HCT116 (cell line): ENCODE data around the gene SH2D3C. TPM values are rescaled to one million over a fixed set of nuclear protein-coding genes. Genes with fewer than 3 reads are reported as not detected.
A peak's percentile ranks its signal among the peaks of the same experiment; 100 is the strongest.

ENCODE experiments used
- ATAC-seq: fragments of 200-7000 bp; cut with Tn5 transposase; 2 replicates; pipeline ENCODE4 v1.9.1; 2020; ENCODE audit warnings: mild to moderate bottlenecking, moderate library complexity
- BruUV-seq: library from RNA; stranded (reverse); fragments of 400-500 nt; replicated peaks from 2 replicates; lab custom pipeline; 2021; lab: Mats Ljungman, UMichigan
- CTCF ChIA-PET: fragments of 300-600 bp; sonication (Branson Sonifier 250); formaldehyde crosslinking; loops from one replicate; lab custom pipeline; 2021; ENCODE audit warnings: antibody characterized with exemption; lab: Charles Lee
- POLR2A ChIA-PET: fragments of 300-600, 350-600 bp; sonication (Branson Sonifier 250); formaldehyde crosslinking; loops from one replicate; lab custom pipeline; 2021; ENCODE audit warnings: antibody characterized with exemption; lab: Charles Lee
- RAD21 ChIA-PET, 2 experiments: fragments of 300-600 bp; sonication (Branson Sonifier 250); formaldehyde crosslinking; loops; one replicate each; lab custom pipeline; 2023; ENCODE audit warnings: low total read pairs in 2 of 2; ENCODE audit not compliant: uncharacterized antibody in 2 of 2, unreplicated experiment in 2 of 2, low non-redundant PET in 1 of 2; lab: Charles Lee
- DNase-seq: peaks from one replicate; pipeline ENCODE4 v3.0.0-alpha.2; 2010; ENCODE audit warnings: low read depth, low spot score
- H2AFZ ChIP-seq: fragments of 200-600 bp; shearing (Covaris generic), sonication (generic); 2 replicates; pipeline ENCODE4 v1.6.1; 2017; ENCODE audit warnings: low read depth, mixed run types, mixed read lengths, antibody characterized with exemption, low read length; ENCODE audit not compliant: poor library complexity, severe bottlenecking
- H3K27ac ChIP-seq: 2 replicates; pipeline ENCODE4 v1.5.1; 2012; ENCODE audit warnings: low read depth, low read length
- H3K27me3 ChIP-seq: fragments of 200-600 bp; sonication (generic); 2 replicates; pipeline ENCODE4 v1.6.1; 2016; ENCODE audit warnings: mixed run types, low read length, mixed read lengths; ENCODE audit not compliant: insufficient read depth
- H3K36me3 ChIP-seq, 2 experiments: fragments of 200-500 bp in 1 of 2; fragments of 200-600 bp in 1 of 2; sonication (Bioruptor generic) in 1 of 2; sonication (generic) in 1 of 2; 2 replicates each; pipeline versions ENCODE4 v1.5.1 to v1.6.1; 2014 to 2016; ENCODE audit warnings: low read length in 2 of 2, inconsistent platforms in 1 of 2, mixed read lengths in 1 of 2, mixed run types in 1 of 2; ENCODE audit not compliant: insufficient read depth in 2 of 2, control insufficient read depth in 1 of 2
- H3K4me1 ChIP-seq, 2 experiments: fragments of 200-600 bp in 1 of 2; sonication (generic) in 1 of 2; 2 replicates each; pipeline versions ENCODE4 v1.5.1 to v1.6.1; 2012 to 2017; ENCODE audit warnings: low read length in 2 of 2, inconsistent platforms in 1 of 2, mild to moderate bottlenecking in 1 of 2, mixed read lengths in 1 of 2, mixed run types in 1 of 2, moderate library complexity in 1 of 2; ENCODE audit not compliant: insufficient read depth in 2 of 2, control insufficient read depth in 1 of 2
- H3K4me2 ChIP-seq: fragments of 200-600 bp; sonication (generic); 2 replicates; pipeline ENCODE4 v1.6.1; 2017; ENCODE audit warnings: mixed run types, low read length, mixed read lengths
- H3K4me3 ChIP-seq, 2 experiments: fragments of 200-600 bp in 1 of 2; sonication (generic) in 1 of 2; replicated peaks in 1 of 2; 2 replicates each; pipeline ENCODE4 v1.5.1; 2011 to 2016; ENCODE audit warnings: low read length in 2 of 2, control low read depth in 1 of 2, low read depth in 1 of 2, mild to moderate bottlenecking in 1 of 2, mixed read lengths in 1 of 2, mixed run types in 1 of 2
- H3K79me2 ChIP-seq: fragments of 200-600 bp; sonication (generic); 2 replicates; pipeline ENCODE4 v1.6.1; 2017; ENCODE audit warnings: mild to moderate bottlenecking, mixed run types, low read length, moderate library complexity, mixed read lengths; ENCODE audit not compliant: insufficient read depth
- H3K9ac ChIP-seq: fragments of 200-600 bp; sonication (generic); 2 replicates; pipeline ENCODE4 v1.6.1; 2016; ENCODE audit warnings: low read length, mixed read lengths
- H3K9me2 ChIP-seq: fragments of 200-600 bp; sonication (generic), shearing (Covaris generic); 2 replicates; pipeline ENCODE4 v1.6.1; 2017; ENCODE audit warnings: mixed run types, mild to moderate bottlenecking, moderate library complexity; ENCODE audit not compliant: insufficient read depth
- H3K9me3 ChIP-seq, 2 experiments: fragments of 200-500 bp in 1 of 2; fragments of 200-600 bp in 1 of 2; sonication (Bioruptor generic) in 1 of 2; sonication (generic) in 1 of 2; 2 replicates each; pipeline ENCODE4 v1.6.1; 2014 to 2017; ENCODE audit warnings: low read length in 2 of 2, mixed read lengths in 2 of 2, inconsistent platforms in 1 of 2, low read depth in 1 of 2, mild to moderate bottlenecking in 1 of 2, mixed run types in 1 of 2, moderate library complexity in 1 of 2; ENCODE audit not compliant: control insufficient read depth in 1 of 2, insufficient read depth in 1 of 2
- H4K20me1 ChIP-seq: fragments of 200-600 bp; sonication (generic), shearing (Covaris generic); 2 replicates; pipeline ENCODE4 v1.6.1; 2017; ENCODE audit warnings: mixed run types, mild to moderate bottlenecking, moderate library complexity; ENCODE audit not compliant: insufficient read depth
- CBX3 ChIP-seq: IDR thresholded peaks from 2 replicates; pipeline ENCODE4 v1.6.1; 2012; ENCODE audit warnings: low read depth
- CEBPB ChIP-seq: IDR thresholded peaks from 2 replicates; pipeline ENCODE4 v1.6.1; 2012; ENCODE audit warnings: low read depth
- CTCF ChIP-seq, 3 experiments: fragments of 200-600 bp in 1 of 3; sonication (generic) in 1 of 3; IDR thresholded peaks in 2 of 3; conservative IDR thresholded peaks in 1 of 3; 2 replicates each; pipeline ENCODE4 v1.5.1; 2012 to 2017; ENCODE audit warnings: low read depth in 2 of 3, low read length in 2 of 3, antibody characterized with exemption in 1 of 3, borderline replicate concordance in 1 of 3, control low read depth in 1 of 3, mild to moderate bottlenecking in 1 of 3, mixed read lengths in 1 of 3, mixed run types in 1 of 3, moderate library complexity in 1 of 3; ENCODE audit not compliant: insufficient read depth in 1 of 3
- EGR1 ChIP-seq: IDR thresholded peaks from 2 replicates; pipeline ENCODE4 v1.6.1; 2012; ENCODE audit warnings: low read depth
- ELF1 ChIP-seq: IDR thresholded peaks from 2 replicates; pipeline ENCODE4 v1.6.1; 2012; ENCODE audit warnings: low read depth, borderline replicate concordance
- EZH2 ChIP-seq: fragments of 200-600 bp; sonication (generic); IDR thresholded peaks from 2 replicates; pipeline ENCODE4 v1.6.1; 2017; ENCODE audit warnings: antibody characterized with exemption, mixed run types
- EZH2phosphoT487 ChIP-seq: fragments of 200-600 bp; IDR thresholded peaks from 2 replicates; pipeline ENCODE4 v1.6.1; 2018; ENCODE audit warnings: antibody characterized with exemption, borderline replicate concordance
- FOSL1 ChIP-seq: IDR thresholded peaks from 2 replicates; pipeline ENCODE4 v1.6.1; 2012; ENCODE audit warnings: low read depth
- POLR2A ChIP-seq: IDR thresholded peaks from 2 replicates; pipeline ENCODE4 v1.7.0; 2011; ENCODE audit warnings: borderline replicate concordance; ENCODE audit not compliant: insufficient read depth, insufficient read length; ENCODE audit errors: extremely low read depth
- POLR2AphosphoS5 ChIP-seq: IDR thresholded peaks from 2 replicates; pipeline ENCODE4 v1.6.1; 2011; ENCODE audit warnings: mild to moderate bottlenecking, low read depth, low read length, moderate library complexity
- RAD21 ChIP-seq: IDR thresholded peaks from 2 replicates; pipeline ENCODE4 v1.6.1; 2012; ENCODE audit warnings: low read depth, mild to moderate bottlenecking
- SIN3A ChIP-seq: IDR thresholded peaks from 2 replicates; pipeline ENCODE4 v1.6.1; 2012; ENCODE audit warnings: low read depth
- SP1 ChIP-seq: IDR thresholded peaks from 2 replicates; pipeline ENCODE4 v1.6.1; 2012; ENCODE audit warnings: low read depth
- SRF ChIP-seq: IDR thresholded peaks from 2 replicates; pipeline ENCODE4 v1.6.1; 2012; ENCODE audit warnings: low read depth
- YY1 ChIP-seq: IDR thresholded peaks from 2 replicates; pipeline ENCODE4 v1.6.1; 2011; ENCODE audit warnings: low read length, low read depth, moderate library complexity, mild to moderate bottlenecking; ENCODE audit not compliant: insufficient replicate concordance; ENCODE audit errors: extremely low read depth
- ZBTB33 ChIP-seq: IDR thresholded peaks from 2 replicates; pipeline ENCODE4 v1.6.1; 2011; ENCODE audit warnings: mild to moderate bottlenecking, low read length, moderate library complexity; ENCODE audit not compliant: insufficient replicate concordance; ENCODE audit errors: extremely low read depth
- ZFX ChIP-seq: fragments of 450-650 bp; IDR thresholded peaks from 2 replicates; pipeline ENCODE4 v1.6.1; 2017
- intact Hi-C: fragments of 100-400 bp; cut with micrococcal nuclease; formaldehyde crosslinking; loops from 2 replicates; pipeline ENCODE4 v1.10.0; 2022
- total RNA-seq: library from RNA; stranded (reverse); gene quantifications from one replicate; pipeline ENCODE4 v1.2.1, GENCODE V29; 2021; ENCODE audit not compliant: unreplicated experiment

SH2D3C gene
- total RNA-seq, 1 experiment from 2014 or later: 1.3 TPM

- Histone ChIP-seq H3K9me3 (no peaks in the 10 kb centered on the region), H3K4me1 (peaks cover 17 to 25% of the 10 kb centered on the region in 2 experiments), H3K79me2 (no peaks in the 10 kb centered on the region), H3K4me2 (0 out of 2 replicates have a peak overlapping the region, but pooled peaks have one; percentile 58), H3K9ac (no peak overlapping the region), H4K20me1 (no peaks in the 10 kb centered on the region), H3K27me3 (no peaks in the 10 kb centered on the region), H3K4me3 (no peak overlapping the region), H3K36me3 (no peaks in the 10 kb centered on the region), H3K9me2 (no peaks in the 10 kb centered on the region), H2AFZ (no peak overlapping the region), H3K27ac (no peak overlapping the region)
- POLR2A ChIA-PET: no interaction called here
- no peak for DNase-seq
- intact Hi-C loops: no loop called here
- no TSS peak for BruUV-seq
- RAD21 ChIA-PET: interaction anchor here in 1 of 2 experiments (0.6 kb wide), 1 partner anchor 89 kb away, joined by 3 read pairs; no protein-coding TSS in a partner anchor
- no peak for ATAC-seq
- TF ChIP-seq ELF1 (no peak), POLR2A (no peak), CBX3 (no peak), ZFX (no peak), POLR2AphosphoS5 (no peak), RAD21 (no peak), YY1 (no peak), EZH2 (no peak), SRF (no peak), ZBTB33 (no peak), CTCF (IDR thresholded peaks at IDR 0.05 in 2 of 3, conservative IDR thresholded peaks at IDR 0.05 in 1 of 3; ENCODE audit: borderline replicate concordance in 1 of 3, insufficient read depth in 1 of 3, low read depth in 2 of 3, low read length in 2 of 3) (no peak), FOSL1 (no peak), SP1 (no peak), CEBPB (no peak), SIN3A (no peak), EGR1 (no peak), EZH2phosphoT487 (no peak)
- CTCF ChIA-PET: interaction anchor here (1.0 kb wide), 1 partner anchor 43 kb away, joined by 3 read pairs; no protein-coding TSS in a partner anchor
Measured at GRCh38 chr9:127826253-127826913, 47.9 kb upstream of the SH2D3C start.
